Activated CD4-positive, CD25-positive, alpha-beta regulatory T cell treated with anti-CD3 and anti-CD28 coated beads, Interleukin-2, amount 50 U/mL, for 24 hours (primary cell): Measurements from ENCODE around the gene CCDC78.

Experiments used
- ATAC-seq, 2 donors: fragments of 150-1000 bp; cut with Tn5 transposase; one replicate each; pipeline ENCODE4 v1.10.0; 2021; ENCODE audit warnings: mild to moderate bottlenecking in 1 of 2, moderate library complexity in 1 of 2

Gene CCDC78

DNA sequence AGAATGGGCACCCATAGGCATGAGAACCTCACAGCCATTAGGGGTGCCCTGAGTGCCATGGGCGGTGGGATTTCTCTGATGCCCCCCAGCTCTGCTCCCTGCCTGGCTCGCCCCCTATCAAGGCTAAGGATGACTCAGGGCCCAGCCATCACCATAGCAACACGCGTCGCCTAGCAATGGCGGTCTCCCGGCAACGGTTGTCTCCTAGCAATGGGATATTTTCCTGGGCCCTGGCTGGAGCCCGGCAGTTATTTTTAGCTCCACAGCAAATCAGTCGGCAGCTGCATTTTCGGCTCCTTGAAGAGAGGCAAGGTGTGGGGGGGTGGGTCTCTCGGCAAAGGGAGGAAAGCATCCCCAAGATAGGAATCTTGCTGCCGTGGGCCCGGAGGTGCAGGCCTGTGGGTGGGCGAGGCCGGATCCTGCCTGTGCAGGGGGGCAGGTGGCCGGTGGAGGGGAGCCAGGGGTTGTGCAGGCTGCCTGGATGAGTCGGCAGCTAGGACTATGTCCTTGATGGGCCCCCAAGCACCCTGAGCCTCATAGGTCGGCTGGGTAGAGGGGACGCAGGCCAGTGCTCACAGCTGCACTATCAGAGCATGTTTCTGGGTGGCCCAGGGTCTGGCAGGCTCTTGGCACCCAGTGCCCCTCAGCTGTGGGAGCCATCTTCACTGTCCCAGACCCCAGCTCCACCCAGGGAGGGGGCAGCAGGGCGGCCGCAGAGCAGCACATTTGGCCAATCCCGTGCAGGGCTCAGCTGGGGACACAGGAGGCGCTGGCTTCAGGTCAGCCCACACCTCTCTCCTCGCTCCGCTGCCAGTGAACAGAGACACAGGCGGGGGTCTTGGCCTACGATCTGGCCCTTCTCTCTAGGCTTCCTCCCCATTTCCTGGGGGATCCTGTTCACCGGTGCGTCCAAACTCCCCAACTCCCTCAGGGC, 16.4 kb downstream of the CCDC78 start:
- ATAC-seq = no peak

DNA sequence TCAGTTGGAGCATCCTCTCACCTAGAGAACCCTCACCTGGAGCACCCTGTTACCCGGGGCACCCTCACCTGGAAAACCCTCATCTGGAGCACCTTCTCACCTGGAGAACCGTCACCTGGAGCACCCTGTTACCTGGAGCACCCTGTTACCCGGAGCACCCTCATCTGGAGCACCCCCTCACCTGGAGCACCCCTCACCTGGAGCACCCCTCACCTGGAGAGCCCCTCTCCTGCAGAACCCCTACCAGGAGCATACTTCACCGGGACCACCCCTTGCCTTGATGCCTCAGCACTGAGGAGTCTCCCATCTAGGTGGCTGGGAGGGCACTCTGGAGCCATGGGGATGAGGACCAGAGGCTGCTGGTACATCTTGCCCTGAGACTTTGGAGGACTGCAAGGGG, 17.3 kb downstream of the CCDC78 start:
- ATAC-seq = no peak

DNA sequence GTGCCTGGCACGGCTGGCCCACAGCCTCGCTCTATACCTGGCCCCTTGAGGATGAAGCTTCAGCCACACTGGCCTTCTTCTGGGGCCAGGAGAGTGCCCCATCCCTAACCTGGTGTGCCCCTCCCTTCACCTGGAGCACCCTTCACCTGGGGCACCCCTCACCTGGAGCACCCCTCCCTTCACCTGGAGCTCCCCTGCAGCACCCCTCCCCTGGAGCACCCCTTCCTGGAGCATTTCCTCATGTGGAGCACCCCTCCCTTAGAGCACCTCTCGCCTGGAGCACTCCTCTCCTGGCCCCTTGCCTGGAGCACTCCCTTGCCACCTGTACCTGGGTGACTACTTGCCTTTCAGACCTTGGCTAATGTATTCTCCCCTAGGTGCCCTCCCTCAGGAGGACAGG, 18.2 kb downstream of the CCDC78 start:
- ATAC-seq = no peak

DNA sequence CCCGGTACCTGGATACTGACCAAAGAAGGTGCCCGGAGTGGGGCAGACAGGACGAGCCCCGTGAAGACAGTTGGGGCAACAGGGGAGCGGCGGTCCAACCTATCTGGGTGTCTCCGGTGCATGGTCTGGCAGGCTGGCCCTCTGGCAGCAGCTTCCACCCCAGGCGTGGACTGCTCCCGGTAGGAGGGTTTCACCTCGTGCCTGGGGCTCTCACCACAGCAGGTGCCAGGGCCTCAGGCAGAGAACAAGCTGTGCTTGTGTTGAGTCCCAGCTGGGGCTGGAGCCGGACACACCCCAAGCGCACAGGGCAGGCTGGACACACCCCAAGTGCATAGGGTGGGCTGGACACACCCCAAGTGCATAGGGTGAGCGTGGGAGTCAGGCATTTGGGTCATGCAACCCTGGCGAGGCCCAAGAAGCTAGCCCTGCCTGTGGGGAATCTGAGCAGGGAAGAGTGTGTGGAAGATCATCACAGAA, 19.1 kb downstream of the CCDC78 start:
- ATAC-seq = no peak

DNA sequence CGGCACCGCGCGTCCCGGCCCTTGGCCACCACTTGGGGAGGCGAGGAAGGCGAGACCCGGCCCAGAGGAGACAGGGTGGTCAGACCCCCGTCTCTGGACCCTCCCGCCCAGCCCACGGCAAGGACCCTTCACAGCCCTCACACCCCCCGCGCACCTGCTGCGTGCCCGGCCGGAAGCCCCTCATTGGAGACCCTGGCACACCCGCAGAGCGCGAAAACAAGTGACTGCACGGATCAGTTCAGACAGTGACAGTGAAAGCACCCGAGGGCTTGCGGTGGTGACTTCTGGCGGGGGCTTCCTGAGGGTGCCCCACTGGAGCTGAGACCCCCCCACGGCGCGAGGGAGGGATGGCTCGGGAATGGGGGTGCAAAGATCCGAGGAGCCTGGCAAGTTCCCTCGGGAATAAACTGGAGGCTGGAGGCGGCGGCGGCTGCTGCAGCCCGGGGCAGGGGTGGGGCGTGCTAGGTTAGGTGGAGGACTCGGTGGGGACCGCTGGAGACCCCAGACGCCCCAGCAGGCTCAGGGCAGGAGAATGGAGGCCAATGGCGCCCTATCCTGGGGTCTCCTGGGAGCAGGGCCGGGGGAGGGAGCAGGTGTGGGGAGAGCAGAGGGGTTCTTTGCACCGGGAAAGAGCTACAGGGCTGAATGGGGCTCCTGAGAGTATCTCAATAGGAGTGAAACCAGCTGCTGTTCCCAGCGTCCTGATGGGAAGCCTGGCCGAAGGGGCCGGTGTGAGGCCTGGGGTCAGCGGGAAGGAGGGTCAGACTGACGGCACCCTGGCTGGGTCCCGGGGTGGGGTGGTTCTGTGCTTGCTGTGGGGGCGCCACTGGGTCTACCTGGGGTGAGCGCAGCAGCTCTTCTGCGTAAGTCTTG, 19.8 kb downstream of the CCDC78 start:
- ATAC-seq = no peak

DNA sequence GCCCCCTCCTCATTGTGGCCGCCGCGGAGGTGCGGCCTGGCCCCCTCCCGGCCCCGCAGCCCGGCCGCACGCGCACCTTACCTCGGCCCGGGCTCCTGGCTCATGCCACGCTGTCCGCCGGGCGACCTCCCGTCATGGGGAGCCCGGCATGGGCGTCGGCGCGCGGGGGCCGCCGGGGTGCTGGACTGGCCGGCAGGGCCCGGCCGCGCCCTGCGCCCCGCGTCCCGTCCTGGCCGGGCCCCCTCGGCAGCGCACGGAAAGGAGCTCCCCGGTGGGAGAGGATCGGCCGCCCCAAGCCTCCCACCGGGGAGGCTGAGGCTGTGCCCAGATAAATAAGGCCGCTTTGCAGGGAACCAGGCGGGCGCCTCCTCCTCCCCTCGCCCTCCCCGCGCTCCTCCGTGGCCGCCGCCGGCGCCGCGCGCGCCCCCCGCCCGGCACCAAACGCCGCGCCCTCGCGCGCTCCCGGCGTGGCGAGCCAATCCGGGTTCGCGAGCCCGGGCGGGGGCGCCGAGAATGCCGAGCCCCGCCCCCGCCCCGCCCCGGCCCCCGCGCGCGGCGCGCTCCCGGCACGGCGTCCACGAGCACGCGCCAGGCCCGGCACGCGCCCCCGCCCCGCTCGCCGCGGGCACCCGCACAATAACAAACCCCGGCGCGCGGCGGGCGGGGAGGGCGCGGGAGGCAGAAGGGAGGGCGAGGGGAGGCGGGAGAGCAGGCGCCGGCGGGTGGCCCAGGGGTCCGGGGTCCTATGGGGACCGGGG, 20.6 kb downstream of the CCDC78 start, which contains the start of gene FBXL16:
FBXL16 (minus strand) TSS at position 371 of the 758 bp plus-strand sequence. CDS start 8,396 bp downstream, outside the sequence.
- no peak for ATAC-seq

DNA sequence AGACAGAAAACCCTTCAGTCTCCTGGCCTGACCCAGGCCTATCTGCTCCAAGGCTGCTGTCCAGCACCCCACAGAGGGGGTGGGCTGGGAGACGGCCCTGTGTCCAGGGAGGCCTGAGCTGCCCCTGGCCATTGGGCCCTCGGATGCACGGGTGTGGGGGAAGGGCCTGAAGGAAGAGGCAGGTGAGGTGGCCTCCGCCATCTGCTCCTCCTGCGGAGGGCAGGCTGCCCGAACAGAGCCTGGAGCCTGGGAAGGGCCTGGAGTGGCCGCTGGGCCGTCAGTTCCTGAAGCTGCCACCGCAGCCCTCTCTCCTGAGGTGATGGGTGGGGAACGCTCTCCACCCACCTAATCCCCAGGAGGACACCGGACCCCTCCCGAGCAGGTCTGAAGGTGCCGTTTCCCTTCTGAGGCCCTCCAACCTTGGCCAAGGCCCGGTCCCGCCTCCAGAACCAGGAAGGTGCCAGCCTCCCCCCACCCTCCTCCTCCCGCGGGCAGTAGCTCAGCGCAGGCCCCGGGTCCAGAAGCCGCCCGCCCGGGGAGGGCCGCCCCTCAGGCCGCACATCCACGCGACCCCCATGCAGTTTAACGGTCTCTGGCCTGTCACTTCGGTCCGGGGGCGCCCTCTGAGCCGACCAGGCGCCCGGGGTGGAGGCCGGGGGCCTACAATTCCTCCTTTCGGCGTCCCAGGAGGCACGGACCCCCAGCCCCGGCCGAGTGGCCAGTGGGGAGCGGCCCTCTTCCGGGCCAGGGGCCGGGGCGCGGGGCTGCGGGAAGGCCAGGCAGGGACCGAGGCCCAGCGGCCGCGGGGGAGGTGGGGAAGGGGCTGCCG, 21.5 kb downstream of the CCDC78 start:
- no peak for ATAC-seq

DNA sequence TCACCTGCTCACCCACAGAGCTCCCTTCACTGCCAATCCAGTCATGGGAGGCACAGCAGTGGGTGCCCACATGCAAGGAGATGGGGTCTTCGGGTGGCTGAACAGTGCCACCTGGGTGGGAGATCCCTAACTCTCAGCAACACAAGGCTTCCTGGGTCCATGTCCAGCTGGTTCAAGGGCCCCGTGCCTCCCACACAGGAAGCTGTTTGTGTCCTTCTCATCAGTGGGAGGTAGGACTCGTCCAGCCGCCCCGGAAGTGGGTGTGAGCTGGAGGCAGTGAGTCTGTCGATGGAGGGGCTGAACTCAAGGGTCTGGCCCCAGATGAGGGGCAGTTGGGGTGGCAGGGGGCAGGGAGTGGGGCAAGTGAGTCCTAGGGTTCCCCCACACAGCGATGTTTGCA, 22.2 kb downstream of the CCDC78 start:
- no peak for ATAC-seq

DNA sequence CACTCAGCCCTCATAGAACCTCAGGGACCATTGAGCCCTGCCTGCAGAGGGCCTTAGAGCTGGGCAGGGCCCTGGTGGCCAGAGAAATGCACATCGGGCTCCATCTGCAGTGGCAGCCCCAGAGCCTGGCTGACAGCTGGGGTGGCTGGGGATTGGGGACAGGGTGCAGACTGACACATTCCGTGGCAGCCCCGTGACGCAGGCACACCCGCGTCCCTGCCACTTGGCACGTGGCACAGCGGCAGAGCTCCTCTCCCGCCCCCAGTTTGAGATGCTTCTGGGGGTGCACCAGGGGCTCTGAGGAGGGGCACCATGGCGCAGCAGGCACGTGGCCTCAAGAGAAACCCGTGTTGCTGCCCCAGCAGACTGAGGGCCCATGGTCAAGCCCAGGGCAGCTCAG, 22.8 kb downstream of the CCDC78 start:
- ATAC-seq = no peak

DNA sequence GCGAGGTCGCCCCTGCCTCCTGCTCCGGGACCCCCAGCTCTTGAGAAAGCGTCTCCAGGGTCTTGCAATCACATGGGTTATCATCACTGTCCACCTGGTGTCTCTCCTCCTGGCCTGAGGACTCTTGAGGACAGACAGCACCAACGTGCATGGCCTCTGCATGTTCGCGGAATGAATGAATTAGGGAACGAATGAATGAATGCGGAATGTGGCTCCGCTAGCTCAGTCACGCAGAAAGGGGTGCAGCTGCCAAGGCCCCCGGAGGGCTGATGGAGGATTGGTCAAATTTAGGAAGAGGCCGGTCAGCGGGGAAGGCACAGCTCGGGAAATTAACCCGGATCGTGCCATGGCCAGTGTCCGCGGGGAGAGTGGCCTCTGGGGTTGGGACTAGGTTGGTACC, 23.9 kb downstream of the CCDC78 start:
- no peak for ATAC-seq

DNA sequence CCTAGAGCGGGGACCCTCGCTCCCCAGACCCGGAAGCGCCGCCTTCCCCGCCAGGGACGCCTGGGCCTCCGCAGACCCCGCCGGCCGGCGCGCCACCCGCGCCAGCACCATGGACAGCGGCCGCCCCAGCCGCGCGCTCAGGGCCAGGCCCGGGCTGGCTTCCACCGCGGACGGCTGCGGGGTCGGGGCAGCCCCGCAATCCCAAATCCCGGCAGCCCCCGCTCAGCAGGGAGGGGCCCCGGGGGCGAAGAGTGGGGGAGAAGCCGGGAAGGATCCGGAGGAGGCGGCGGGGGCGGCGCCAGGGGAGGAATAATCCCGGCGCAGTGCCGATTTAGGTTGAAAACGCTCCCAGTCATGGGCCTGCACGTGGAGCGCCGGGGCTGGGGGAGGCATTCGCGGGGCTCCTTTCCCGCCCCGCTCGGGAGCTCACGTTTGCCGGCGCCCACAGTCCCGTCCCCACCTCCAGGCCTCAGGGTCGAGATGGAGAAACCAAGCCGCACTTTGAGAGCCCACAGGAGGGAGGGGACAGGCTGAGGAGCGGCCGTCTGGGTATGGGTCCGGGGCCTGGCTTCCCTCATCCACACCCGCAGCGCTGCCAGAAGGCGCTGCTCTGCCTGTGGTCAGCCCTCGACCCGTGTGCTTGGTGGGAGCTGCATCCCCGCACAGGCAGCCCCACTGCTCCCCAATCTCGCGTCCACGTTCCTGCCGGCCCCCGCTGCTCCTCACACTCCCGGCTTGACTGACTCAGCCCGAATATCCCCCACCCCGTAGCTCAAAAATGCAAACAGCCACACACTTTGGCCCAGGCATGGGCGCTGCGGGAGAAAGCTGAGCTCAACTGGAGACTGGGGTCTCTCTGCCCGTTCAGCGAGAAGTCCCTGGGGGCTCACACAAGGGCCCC, 25.3 kb downstream of the CCDC78 start:
- ATAC-seq = peak; percentile 64 to 71

DNA sequence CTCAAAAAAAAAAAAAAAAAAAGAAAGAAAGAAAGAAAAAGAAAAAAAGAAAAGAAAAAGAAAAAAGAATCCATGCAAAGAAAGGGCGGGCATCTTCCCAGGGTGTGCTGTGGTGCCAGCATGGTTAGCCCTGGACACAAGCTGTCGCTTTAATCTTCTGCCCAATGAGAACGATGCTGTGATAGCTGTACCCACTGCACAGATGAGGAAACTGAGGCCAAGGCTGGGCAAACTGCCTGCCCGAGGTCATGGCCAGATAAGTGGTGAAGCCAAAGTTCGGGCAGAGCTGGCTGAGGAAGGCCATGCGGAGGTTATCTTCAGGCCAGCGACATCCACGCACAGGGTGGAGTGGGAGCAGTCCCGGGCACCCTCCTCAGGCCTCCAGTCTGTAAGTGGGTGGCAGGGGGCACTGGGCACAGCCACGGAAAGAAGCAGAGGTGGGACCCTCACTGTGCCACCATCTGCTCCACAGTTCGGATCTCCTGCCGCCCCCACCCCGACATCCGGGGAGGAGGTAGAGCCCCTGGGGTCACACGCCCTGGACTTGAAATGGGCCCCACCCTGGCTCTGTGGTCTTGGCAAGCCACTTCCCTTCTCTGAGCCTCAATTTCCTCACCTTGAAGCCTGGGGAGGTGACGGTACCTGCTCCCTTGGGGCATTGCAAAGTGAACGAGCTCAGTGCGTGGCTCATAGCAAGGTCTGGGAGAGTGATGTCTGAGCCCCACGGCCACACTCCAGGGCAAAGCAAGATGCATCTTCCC, 27.2 kb downstream of the CCDC78 start:
- ATAC-seq = no peak

DNA sequence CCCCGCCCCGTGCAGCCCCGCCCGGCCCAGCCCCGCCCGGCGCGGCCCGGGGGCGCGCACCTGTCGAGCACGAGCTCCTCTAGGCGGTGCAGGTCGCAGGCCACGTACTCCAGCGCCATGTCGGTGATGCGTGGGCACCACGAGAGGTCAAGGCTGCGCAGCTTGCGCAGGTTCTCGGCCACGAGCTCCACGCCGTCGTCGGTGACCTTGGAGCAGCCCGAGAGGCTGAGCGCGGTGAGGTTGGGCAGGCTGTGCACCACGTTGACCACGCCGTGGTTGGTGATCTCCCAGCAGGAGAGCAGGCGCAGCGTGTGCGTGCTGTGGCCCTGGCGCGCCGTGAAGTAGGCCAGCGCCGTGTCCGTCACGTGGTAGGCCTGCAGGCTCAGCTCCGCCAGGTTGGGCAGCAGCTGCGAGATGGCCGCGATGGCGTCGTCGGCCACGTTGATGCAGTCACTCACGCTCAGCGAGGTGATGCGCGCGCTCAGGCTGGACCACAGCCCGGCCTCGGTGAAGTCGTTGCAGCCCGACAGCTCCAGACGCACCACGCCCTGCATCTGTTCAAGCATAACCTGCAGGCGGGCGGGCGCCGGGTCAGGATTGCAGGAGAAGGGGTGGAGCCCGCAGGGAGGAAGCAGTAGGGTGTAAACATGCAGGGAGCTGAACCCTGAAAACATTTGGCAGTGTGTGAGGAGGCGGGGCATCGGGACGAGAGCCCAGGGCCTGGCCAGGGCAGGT, 30.7 kb downstream of the CCDC78 start:
- peak; percentile 82 to 85 for ATAC-seq

DNA sequence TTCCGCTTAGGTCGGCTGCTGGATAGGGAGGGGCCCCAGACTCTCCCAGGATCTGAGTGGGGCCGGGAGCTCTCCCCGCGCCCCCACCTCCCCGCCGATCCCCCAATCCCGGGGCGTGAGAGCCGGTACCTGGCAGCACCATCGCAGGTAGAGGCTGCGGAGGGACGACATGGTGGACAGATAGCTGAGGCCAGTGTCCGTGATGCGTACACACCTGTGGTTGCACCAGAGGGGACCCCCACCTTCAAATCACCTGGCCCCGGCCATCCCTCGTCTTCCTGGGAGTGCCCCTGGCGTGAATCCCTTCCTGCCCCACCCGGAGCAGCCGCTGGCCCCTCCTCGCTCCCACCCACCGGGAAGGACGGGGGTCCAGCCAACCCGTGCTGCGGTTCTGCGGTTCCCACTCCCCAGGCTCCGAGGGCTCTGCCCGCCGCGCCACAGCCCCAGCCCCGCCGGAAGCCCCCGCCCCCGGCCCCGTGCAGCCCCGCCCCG, 31.3 kb downstream of the CCDC78 start:
- no peak for ATAC-seq

DNA sequence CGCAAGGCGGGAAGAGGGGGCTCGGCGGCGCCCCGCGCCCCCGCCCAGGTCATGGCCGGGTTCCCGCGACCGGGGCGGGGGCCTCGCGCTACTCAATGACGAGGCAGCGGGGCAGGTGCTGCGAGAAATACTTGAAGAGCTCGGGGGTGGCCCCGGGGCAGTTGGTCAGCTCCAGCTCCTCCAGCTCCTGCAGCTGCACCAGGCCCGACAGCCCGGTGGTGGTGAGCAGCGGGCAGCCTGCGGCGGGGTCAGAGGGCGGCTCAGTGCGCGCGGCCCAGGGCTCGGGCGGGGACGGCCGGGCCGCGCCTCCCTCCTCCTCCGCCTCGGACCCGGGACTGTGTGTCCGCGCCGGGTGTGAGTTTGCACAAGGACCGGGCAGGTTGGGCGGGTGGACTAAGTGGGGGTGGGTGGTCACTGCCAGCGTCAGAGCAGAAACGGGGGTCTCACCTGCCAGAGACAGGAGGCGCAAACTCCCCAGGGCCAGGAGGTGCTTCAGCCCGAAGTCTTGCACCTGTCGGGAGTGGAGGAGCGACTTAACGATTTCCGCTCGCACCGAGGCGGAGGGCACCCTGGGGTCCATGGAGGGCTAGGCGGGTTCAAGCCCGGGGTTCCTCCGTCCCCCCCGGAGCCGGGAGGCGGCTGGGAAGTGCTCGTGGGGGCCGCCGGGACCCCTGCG, 31.9 kb downstream of the CCDC78 start:
- ATAC-seq = no peak

DNA sequence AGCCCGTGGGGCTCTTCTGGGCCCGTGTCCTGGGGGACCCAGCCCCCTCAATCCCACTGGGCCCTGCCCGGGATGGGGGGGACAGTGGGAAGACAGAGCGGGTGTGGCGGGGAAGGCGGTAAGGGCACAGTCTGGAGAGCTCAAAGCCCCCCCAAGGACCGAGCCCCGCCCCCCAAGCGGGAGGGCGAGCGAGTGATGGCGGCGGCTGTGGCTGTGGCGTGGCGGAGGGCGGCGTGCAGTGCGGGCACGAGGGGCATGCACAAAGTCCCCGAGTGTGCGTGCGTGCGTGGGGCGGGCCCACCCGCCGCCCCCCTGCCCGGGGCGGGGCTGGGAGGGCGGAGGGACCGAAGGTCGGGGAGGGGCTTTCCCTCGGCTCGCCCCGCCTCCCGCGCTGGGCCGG, 32.5 kb downstream of the CCDC78 start:
- ATAC-seq = no peak

DNA sequence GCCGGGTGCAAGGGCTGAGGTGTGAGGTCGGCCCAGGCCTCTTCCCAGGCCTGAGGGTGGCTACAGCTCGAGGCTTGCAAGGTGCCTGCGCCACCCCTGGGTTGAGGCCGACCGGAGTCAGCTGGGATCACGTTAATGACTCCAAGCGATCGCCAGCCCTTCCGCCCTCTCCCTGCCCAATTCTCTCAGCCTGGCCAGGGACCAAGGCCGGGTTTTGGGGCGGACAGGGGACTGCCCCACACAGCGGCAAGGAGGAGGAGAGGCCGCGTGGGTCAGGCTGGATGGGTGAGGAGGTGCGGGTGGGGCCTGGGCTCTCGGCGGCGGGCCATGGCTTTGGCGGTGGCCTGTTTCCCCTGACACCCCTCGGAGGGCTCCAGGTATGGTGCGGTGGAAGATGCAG, 32.9 kb downstream of the CCDC78 start:
- ATAC-seq = no peak

DNA sequence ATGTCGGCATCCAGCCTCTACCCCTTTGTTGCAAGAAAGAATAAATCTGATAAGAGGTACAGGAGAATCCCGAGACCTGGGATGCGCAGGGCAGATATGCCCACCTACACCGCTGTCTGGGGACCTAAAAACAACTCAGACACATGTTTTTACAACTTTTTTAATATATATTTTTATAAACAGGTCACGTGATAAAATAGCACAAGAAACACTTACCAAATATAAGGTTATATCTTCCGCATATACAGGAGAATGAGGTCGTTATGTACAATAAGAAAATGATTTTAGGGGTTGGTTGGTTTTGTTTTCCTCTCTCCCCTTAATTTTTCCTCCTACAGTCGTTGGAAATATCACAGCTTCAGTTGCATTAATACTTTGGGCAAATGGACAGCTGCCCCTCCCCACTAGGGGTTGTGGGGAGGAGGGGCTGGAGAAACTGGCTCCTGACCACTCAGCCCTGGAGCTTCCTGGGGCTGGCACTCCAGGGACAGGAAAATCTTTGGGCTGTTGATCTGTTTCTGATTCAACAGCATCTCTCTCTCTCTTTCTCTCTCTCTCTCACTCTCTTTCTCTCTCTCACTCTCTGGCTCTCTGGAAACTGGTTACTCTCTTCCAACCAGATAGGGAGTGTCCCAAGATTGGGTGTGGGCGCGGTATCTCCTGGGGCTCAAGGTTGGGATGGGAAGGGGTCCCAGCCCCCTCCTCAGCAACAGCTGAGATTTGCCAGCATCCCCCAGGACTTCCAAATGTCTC, 33.7 kb downstream of the CCDC78 start:
- no peak for ATAC-seq
